Measurements from ENCODE around the gene NUDT3. TPM values are rescaled to one million over a fixed set of nuclear protein-coding genes. Genes with fewer than 3 reads are reported as not detected.

Gene NUDT3
- total and polyA plus RNA-seq, 9 of the 15 experiments (the other 6 are each of a cell fraction or from before 2014, with no cell fraction given): 5.4 to 81.2 (median 56.4) TPM

DNA sequence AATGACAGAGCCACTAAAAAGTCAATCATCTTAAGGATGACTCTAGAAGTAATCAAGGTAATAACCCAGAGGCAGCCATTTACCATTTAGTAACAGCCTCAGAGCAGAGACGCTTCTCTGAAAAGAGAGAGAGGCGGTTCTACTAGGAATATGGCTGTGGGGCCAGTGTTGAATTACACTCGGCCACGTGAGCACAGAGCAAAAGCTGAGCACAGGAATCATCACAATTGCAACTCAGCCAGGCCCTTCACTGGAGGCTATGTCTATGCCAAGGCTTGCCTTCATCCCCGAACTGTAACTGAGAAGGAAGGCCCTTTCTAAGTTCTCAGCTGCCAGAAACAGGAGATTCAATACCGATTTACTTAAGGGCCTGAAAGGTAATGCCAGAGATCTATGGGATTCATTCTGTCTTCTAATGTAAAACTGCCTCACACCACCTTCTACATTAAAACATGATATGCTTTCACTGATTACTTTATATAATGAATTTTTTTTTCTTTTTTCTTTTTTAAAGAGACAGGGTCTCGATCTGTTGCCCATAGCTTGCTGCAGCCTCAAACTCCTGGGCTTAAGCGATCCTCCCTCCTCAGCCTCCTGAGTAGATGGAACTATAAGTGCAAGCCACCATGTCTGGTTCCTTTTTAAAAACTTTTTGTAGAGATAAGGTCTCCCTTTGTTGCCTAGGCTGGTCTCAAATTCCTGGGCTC, 67.6 kb downstream of the NUDT3 start (continued):
- TF ChIP-seq, protein P1, sequence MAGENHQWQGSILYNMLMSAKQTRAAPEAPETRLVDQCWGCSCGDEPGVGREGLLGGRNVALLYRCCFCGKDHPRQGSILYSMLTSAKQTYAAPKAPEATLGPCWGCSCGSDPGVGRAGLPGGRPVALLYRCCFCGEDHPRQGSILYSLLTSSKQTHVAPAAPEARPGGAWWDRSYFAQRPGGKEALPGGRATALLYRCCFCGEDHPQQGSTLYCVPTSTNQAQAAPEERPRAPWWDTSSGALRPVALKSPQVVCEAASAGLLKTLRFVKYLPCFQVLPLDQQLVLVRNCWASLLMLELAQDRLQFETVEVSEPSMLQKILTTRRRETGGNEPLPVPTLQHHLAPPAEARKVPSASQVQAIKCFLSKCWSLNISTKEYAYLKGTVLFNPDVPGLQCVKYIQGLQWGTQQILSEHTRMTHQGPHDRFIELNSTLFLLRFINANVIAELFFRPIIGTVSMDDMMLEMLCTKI (IDR thresholded peaks at IDR 0.05; ENCODE audit: partially characterized antibody): no peak
- no peak for TF ChIP-seq SMAD1 (IDR thresholded peaks at IDR 0.05; ENCODE audit: low read depth, low read length, partially characterized antibody)
- no peak for TF ChIP-seq MED1 (CRISPR knock-in tag; IDR thresholded peaks at IDR 0.05; ENCODE audit: borderline replicate concordance)
- peak; percentile 16 for TF ChIP-seq TBP (optimal IDR thresholded peaks at IDR 0.05; ENCODE audit: low read depth, low read length)
- no peak for TF ChIP-seq RERE (CRISPR knock-in tag; IDR thresholded peaks at IDR 0.05; ENCODE audit: borderline replicate concordance)
- TF ChIP-seq LARP7 (IDR thresholded peaks at IDR 0.05): no peak
- TF ChIP-seq ARID1B (IDR thresholded peaks at IDR 0.05): 0 out of 2 replicates have a peak, but pooled peaks have one; percentile 24
- no peak for TF ChIP-seq HIVEP1 (CRISPR knock-in tag; IDR thresholded peaks at IDR 0.05)
- no peak for TF ChIP-seq ESRRB (CRISPR knock-in tag; IDR thresholded peaks at IDR 0.05; ENCODE audit: borderline replicate concordance)
- TF ChIP-seq, protein P2, sequence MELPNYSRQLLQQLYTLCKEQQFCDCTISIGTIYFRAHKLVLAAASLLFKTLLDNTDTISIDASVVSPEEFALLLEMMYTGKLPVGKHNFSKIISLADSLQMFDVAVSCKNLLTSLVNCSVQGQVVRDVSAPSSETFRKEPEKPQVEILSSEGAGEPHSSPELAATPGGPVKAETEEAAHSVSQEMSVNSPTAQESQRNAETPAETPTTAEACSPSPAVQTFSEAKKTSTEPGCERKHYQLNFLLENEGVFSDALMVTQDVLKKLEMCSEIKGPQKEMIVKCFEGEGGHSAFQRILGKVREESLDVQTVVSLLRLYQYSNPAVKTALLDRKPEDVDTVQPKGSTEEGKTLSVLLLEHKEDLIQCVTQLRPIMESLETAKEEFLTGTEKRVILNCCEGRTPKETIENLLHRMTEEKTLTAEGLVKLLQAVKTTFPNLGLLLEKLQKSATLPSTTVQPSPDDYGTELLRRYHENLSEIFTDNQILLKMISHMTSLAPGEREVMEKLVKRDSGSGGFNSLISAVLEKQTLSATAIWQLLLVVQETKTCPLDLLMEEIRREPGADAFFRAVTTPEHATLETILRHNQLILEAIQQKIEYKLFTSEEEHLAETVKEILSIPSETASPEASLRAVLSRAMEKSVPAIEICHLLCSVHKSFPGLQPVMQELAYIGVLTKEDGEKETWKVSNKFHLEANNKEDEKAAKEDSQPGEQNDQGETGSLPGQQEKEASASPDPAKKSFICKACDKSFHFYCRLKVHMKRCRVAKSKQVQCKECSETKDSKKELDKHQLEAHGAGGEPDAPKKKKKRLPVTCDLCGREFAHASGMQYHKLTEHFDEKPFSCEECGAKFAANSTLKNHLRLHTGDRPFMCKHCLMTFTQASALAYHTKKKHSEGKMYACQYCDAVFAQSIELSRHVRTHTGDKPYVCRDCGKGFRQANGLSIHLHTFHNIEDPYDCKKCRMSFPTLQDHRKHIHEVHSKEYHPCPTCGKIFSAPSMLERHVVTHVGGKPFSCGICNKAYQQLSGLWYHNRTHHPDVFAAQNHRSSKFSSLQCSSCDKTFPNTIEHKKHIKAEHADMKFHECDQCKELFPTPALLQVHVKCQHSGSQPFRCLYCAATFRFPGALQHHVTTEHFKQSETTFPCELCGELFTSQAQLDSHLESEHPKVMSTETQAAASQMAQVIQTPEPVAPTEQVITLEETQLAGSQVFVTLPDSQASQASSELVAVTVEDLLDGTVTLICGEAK (IDR thresholded peaks at IDR 0.05): no peak
- TF ChIP-seq, protein P2 (CRISPR knock-in tag; IDR thresholded peaks at IDR 0.05): no peak
- TF ChIP-seq RBM39 (optimal IDR thresholded peaks at IDR 0.05; ENCODE audit: low read depth, low read length): no peak
